Activated CD8-positive, alpha-beta memory T cell treated with anti-CD3 and anti-CD28 coated beads for 24 hours (primary cell): ENCODE measurements around the gene ZNF74.

Experiments used
- DNase-seq: peaks from one replicate; pipeline ENCODE4 v3.0.0-alpha.2; 2020

The ZNF74 gene

GRCh38 chr22:20434264-20434751, 40.4 kb downstream of the ZNF74 start:
- no peak for DNase-seq

DNA sequence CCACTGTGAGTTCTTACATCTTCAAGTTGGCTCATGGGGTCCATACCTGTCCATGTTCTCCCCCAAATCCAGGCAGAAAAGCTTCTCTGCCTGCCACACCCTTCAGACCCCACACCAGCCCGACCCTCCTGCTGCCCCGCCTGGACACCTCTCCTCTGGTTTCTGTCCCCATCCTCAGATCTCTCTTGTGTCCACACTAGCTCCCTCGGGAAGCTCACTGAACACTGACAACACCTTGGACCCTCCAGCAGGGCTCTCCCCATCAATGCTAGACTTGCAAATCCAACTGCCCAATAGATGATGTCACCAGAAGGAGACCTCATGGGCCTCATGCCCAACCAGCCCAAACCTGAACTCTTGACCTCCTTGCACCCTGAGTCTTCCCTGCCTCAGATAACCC, 40.8 kb downstream of the ZNF74 start:
- no peak for DNase-seq

GRCh38 chr22:20435436-20436306, 41.7 kb downstream of the ZNF74 start:
- DNase-seq = no peak

GRCh38 chr22:20436307-20436767, 42.4 kb downstream of the ZNF74 start:
- DNase-seq = no peak

DNA sequence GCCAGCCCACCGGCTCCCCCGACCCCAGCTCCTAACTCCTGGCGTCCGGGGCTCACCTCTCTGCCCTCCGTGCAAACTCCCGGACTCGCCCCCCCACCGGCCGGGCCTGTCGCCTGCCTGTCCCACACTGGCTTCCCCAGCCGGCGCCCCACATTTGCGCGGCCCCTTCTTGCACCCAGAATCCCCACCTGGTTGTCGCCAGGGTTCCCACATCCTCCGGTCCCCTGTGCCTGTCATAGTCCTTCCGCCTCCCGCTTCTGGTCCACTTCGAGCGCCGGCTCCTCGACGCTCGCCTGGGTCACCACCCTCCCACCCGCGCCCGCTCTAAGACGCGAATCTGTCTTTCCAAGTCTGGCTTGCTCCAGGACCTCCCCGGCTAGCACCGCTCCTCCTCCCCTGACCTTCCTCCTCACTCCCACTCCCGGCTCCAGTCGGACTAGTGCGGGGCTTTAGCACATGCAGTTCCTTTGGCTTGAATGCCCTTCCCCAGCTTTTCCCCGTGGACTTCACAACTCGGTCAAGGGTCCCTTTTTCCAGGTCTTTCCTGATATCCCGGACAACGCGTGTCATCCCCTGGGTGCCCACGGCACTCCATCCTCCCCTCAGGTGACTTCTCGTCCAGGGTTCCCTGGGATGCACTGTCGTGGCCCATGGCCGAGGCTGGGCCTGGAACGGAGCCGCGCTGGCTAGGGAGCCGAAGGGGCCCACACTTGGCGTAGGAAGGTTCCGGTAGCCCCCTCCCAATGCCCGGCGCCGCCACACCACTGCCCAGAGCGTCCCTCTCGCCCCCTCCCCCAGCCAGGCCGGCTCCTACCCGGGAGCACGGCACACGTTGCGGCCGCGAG, 43.0 kb downstream of the ZNF74 start:
- peak; percentile 72 for DNase-seq

GRCh38 chr22:20437613-20438426, 43.9 kb downstream of the ZNF74 start, which contains the start of gene SCARF2:
SCARF2 (minus strand) TSS chr22:20437825; CDS start chr22:20437754, 71 bp downstream.
- peak; percentile 63 for DNase-seq

DNA sequence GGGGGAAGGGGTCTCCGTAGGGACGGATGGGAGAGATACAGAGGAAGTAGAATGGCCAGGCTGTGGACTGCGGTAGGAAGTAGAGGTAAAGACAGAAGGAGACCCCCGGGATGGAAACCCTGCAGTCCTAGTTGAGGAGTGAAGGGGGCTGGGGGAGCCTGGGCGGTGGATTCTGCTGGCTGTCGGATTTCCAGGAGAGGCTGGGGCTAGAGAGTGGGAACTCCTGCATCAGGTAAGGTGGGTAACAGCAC, 44.4 kb downstream of the ZNF74 start:
- DNase-seq = peak; percentile 58

- no peak for DNase-seq
Observed at GRCh38 chr22:20438678-20439492, 44.9 kb downstream of the ZNF74 start.

GRCh38 chr22:20439556-20439927, 45.6 kb downstream of the ZNF74 start:
- DNase-seq = no peak

DNA sequence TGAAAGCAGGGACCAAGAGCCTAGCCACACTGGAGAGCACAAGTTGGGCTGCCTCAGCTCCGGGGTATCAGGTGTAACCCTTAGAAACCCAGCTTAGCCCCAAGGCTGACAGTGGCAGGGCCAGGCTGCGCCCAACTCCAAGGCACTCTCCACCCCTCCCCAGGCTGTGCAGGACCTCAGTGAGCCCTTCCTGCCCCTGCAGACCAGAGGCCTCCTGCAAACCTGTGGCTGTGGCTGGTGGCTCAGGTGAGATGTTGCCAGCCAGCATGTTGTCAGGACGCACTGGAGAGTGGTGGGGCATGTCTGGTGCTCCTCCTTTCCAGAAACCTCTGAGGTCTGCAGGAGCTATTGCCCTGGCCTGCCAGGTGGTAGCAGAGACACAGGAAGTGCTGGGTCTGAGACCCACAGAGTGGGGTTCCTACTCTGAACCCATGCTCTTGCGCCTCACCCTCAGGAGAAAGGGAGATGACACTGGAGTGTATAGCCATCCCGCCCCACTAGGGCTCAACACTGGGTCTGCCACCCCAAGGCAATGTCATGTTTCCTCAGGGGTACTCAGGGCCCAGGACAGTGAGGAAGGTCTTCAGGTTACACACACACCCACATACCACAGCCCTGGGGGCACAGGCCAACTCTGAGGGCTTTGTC, 46.1 kb downstream of the ZNF74 start:
- DNase-seq = no peak

GRCh38 chr22:20440637-20441591, 47.0 kb downstream of the ZNF74 start:
- no peak for DNase-seq

- DNase-seq = no peak
Observed at GRCh38 chr22:20441631-20442484, 47.9 kb downstream of the ZNF74 start.

DNA sequence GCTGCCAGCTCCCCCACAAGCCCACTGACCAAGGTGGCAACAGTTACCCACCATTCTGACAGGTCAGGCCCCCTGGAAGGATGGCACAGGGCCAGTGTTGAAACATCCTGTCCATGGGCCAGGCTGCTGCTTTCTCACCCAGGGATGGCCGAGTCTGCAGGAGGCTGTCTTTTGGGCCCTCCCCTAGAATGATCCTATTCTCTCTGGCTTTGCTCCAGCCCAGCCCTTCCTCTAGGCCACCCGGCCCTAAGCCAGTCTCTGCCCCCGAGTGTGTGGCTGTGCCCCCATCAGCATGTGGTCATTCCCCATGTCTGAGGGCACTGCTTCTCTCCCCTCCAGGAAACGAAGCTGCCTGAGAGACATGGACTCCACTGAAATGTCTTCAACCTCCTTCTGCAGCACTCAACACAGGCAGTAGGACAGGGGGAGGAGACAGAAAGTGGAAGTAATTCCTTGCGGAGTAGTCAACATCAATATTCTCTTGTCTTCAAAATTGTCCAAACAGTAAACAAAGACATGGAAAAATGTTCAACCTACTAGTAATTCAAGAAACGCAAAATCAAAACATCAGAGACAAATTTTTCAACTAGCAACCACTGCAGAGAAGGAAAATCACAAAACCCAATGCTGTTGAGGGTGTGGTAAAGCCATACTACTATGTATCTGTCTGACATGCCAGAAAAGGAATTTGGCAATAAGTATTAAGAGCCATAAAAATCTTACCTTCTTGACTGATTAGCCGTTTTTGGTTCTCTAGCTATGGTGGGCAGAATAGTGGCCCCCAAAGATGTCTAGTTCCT, 48.7 kb downstream of the ZNF74 start:
- DNase-seq = no peak

GRCh38 chr22:20444325-20444724, 50.4 kb downstream of the ZNF74 start:
- no peak for DNase-seq

- DNase-seq = no peak
Observed at GRCh38 chr22:20446383-20446970, 52.5 kb downstream of the ZNF74 start.

DNA sequence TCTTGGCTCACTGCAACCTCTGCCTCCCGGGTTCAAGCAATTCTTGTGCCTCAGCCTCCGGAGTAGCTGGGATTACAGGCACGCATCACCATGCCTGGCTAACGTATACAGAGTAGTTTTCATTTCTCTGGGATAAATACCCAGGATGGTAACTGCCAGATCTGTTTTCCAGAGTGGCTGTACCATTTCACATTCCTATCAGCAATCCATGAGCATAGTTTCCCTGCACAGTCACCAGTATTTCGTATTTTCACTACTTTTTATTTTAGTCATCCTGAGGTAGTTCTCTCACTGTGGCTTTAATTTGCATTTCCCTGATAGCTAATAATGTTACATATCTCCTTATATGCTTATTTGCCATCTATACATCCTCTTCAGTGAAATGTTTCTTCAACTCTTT, 54.7 kb downstream of the ZNF74 start:
- no peak for DNase-seq

- DNase-seq = no peak
Observed at GRCh38 chr22:20449819-20450550, 56.0 kb downstream of the ZNF74 start.
